AML-193 (cell line): ENCODE measurements around the gene SYT1.

Experiments used
- DNase-seq, 2 experiments: peaks; one replicate each; lab custom pipeline; 2025; lab: John Stamatoyannopoulos, UW

SYT1 gene

GRCh38 chr12:79057540-79057939, 193.0 kb downstream of the SYT1 start:
- DNase-seq, result no peak

DNA sequence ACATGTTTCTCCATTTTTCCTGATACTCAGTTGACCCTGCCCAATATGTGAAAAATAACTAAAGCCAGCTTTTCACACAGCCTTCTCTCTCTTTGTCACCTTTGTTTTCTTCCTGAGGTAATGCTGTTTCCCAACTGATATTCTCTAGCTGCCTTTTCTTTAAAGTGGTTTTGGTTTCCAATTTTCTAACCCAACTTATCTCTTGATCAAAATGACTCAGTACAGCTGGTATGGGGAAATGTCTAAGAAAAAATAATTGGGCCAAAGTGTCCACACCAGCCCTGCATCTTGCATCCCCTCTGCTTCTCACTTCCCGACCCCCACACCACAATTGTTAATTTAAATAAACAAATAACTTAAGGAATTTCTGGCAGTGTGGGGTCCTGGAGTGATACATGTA, 193.8 kb downstream of the SYT1 start:
- DNase-seq, result no peak

GRCh38 chr12:79059557-79059956, 195.0 kb downstream of the SYT1 start:
- DNase-seq, result no peak

DNA sequence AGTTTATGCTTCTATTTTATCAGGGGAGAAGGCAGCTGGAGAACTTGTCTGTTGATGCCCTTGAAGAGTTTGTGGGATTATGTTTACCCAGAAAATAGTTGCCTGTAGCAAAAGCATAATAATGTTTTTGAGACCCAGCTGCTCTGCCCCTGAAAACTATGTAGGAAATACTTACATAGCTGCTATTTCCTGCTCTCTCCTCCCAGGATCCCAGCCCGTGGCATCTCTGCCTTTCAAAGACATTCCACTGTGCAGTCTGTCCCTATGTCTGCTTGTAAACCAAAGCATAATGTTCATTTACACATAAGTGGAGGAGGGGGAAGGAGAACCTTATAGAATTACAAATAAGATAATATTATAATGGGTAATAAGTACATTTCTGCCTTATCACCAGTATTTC, 198.7 kb downstream of the SYT1 start:
- DNase-seq, result no peak

DNA sequence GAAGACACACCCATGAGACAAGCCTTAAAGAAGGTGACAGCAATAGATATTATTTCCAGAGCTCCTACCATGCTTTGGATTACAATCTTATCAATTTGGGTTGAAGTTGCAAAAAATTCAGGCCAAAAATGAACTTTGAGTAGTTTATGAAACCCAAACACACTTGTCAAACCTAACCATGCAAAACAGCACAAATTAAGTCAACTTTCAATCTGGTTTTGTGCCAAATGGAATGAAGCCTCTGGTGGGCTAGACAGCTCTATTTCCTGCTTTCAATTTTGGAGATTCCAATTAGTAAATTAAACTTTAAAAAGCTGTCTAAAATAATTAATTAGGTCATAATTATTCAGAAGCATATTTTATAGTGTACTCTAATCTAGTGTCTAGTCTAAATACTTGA, 203.4 kb downstream of the SYT1 start:
- no peak for DNase-seq

- no peak for DNase-seq
These were observed 204.4 kb downstream of the SYT1 start for GRCh38 chr12:79069009-79069408.

DNA sequence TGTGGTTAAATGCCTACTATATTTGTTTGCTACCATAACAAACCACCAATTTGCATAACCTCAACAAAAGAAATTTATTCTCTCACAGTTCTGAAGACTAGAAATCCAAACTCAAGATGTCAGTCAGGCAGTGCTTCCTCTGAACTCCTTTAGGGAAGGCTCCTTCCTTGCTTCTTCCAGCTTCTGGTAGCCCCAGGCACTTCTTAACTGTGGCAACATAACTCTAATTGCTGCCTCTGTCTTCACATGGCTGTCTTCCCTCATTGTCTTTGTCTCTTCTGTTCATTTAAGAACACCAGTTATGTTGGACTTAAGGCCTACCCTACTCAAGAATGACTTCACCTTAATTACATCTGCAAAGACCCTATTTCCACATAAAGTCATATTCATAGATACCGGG, 206.9 kb downstream of the SYT1 start:
- DNase-seq, result no peak

GRCh38 chr12:79073506-79073905, 208.9 kb downstream of the SYT1 start:
- no peak for DNase-seq

DNA sequence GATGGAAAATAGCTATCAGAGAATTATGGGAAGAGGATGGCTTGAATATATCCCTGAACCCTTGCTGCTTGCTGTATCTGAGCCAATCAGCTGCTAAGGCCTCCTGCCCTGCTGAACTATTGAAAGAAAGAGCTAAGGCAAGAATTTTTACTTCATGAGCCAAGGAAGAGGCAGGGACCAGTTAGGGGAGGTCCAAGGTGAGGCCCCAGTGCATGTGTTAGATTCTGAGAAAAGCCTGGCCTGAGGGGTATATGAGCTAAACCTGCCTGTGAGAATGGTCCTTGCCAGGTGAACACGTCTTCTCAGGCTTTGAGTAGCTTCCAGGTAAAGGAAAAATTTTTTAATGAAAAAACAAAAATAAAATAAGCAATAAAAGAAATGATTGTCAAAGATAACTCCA, 218.0 kb downstream of the SYT1 start:
- DNase-seq, result no peak

GRCh38 chr12:79083181-79083580, 218.6 kb downstream of the SYT1 start:
- no peak for DNase-seq

GRCh38 chr12:79085106-79085682, 220.6 kb downstream of the SYT1 start:
- DNase-seq, result no peak

DNA sequence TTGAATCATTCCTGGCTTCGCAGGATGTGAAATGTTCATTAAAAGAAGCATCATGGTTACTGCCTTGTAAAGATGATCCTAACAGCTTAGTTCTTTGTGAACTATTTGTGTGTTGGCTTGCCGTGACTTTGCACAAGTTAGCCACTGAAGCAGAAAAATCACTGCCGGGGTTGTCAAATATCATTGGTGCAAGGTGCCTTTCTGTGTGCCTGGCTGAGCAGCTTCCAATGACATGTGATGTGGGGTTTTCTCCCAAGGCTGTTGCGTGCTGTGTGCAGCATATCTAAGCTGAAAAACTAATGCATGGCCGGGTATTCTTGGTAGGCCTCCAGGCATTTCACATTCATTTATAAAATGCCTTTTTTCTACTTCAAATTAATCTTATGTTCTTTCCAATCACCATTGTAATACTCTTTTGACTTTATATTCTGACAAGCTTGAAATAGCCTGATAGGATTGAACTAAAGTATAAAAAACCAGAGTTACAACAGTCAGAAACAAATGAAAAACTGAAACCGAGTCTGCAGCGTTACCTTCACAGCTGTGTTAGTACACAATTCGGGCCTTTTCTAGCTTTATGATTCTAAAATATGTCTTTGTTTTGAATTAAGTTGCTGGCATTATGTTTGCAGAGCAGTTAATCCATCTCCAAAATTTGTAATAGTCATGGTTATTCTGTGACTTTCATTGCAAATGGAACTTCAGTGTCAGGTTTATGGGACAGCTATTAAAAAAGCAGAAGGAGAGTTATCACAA, 222.1 kb downstream of the SYT1 start:
- DNase-seq, result no peak

DNA sequence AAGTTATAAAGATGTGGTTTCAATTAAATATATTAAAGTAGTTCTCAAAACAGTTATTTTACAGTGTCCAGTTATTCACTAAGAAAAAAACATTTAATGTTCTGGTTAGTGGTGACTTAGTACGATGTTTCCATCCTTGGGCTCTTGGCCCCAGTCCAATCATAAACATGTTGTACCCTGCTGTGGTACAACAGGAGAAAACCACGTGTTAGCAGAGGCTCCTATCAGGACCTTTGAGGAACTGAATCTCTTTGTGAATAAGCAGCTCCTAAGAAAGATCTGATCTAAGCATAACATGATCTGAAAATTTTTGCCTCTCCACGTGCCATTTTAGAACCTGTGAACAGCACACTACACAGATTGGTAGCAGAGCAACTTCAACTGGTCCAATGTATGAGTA, 234.0 kb downstream of the SYT1 start:
- no peak for DNase-seq

DNA sequence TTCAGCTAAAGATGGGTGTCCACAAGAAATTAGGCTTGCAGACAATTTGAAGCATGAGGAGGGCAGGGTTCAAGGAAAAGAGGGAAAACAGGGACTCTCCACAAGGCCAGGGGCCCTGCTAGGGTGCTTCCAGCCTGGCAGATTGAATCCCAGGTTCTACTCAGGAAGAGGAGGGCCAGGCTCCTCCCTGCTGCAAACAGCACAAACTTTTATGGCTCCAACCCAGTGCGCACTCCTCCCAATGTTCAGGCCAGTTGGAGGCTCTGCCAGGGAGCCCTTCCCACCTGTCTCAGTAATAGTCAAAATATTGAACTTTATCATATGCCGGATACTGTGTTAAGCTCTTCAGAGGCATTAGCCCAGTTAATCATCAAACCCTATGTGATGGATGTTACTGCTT, 244.4 kb downstream of the SYT1 start:
- DNase-seq, result no peak

- DNase-seq, result no peak
These were observed 250.3 kb downstream of the SYT1 start for GRCh38 chr12:79114896-79115295.

- DNase-seq, result no peak
These were observed 251.2 kb downstream of the SYT1 start for GRCh38 chr12:79115743-79116142.

- DNase-seq, result no peak
These were observed 255.2 kb downstream of the SYT1 start for GRCh38 chr12:79119796-79120195.

- DNase-seq, result peak; percentile 17 to 28
These were observed 256.9 kb downstream of the SYT1 start for GRCh38 chr12:79121486-79121885.

GRCh38 chr12:79124385-79124784, 259.8 kb downstream of the SYT1 start:
- no peak for DNase-seq

- no peak for DNase-seq
These were observed 260.8 kb downstream of the SYT1 start for GRCh38 chr12:79125358-79125757.

DNA sequence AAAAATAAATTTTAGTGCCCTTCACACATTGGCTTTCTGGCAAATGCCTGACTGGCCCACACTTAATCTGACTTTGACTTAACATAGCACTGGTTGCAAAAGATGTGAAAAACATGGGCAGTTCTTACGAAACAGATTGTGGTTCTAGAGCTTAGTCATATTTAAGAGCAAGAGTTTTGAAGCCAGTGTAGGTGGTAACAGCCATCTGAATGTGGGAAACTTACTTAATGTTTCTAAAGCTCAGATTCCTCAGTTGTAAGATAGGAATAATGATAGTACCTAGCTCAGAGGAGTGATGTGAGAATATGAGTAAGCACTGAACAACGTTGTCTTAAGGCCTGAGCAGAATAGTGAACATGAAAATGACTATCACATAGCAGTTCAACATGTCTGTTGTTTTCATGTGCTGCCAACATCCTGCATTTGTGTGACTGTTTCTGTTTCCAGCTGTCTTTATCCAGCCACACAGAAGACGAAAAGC, 262.7 kb downstream of the SYT1 start:
- peak; percentile 80 to 91 for DNase-seq

- DNase-seq, result no peak
These were observed 264.4 kb downstream of the SYT1 start for GRCh38 chr12:79128956-79129355.

DNA sequence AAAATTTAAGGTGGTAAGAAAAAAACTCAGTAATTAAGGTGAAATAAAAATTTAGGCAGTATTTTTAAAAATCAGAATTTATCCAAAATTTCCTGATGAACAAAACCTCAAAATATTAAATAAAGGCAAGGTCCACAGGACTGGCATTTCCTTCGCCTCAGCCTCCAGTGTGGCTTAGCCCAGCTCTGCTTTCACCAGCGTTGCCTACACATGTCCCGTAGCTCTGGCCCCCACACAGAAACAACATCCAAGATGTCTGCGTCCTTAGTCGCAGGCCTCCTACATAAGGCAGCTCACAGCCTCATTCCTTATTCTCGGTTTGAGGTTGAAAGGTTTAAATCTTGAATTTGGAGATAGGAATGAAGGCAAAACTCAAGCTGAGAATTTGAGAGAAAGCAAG, 274.3 kb downstream of the SYT1 start:
- no peak for DNase-seq

GRCh38 chr12:79140711-79141110, 276.1 kb downstream of the SYT1 start:
- DNase-seq, result no peak
